GM23248 (cell line): ENCODE measurements around the gene SETD2.

Experiments used
- EZH2 ChIP-seq: fragments of 200-600 bp; sonication (generic); IDR thresholded peaks from 2 replicates; pipeline ENCODE4 v1.6.1; 2018; ENCODE audit warnings: antibody characterized with exemption, mild to moderate bottlenecking; ENCODE audit not compliant: insufficient read depth, poor library complexity, severe bottlenecking
- EZH2phosphoT487 ChIP-seq: fragments of 200-600 bp; sonication (generic); IDR thresholded peaks from 2 replicates; pipeline ENCODE4 v1.6.1; 2018; ENCODE audit warnings: antibody characterized with exemption, moderate library complexity, mild to moderate bottlenecking, low read depth; ENCODE audit not compliant: insufficient read depth

GRCh38 chr3:47070770-47071169, 93.1 kb downstream of the SETD2 start:
- TF ChIP-seq EZH2, result no peak
- TF ChIP-seq EZH2phosphoT487, result no peak
